Measurements from ENCODE around the gene NHERF1.

DNA sequence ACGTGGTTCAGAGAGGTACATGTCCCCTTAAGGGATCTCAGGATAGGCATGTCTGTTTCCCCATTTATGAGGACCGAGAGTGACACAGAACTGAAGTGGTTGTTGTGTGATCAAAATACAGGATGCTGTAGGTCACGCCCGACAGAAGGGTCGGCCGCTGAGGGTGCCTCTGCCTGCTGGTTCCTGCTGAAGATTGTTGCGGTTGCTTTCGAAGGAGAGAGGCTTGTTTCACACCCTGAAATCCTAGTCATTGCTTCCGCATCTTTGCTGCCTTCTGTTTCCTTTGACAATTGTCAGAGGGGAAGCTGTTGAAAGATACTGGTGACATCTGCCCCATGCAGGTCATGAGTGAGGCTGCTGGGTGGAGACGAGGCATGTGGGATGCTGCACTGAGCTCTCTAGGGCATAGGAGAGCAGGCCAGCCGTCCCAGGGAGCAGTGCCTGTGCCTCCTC is 31.5 kb downstream of the NHERF1 start:
- TF ChIP-seq, protein P1, sequence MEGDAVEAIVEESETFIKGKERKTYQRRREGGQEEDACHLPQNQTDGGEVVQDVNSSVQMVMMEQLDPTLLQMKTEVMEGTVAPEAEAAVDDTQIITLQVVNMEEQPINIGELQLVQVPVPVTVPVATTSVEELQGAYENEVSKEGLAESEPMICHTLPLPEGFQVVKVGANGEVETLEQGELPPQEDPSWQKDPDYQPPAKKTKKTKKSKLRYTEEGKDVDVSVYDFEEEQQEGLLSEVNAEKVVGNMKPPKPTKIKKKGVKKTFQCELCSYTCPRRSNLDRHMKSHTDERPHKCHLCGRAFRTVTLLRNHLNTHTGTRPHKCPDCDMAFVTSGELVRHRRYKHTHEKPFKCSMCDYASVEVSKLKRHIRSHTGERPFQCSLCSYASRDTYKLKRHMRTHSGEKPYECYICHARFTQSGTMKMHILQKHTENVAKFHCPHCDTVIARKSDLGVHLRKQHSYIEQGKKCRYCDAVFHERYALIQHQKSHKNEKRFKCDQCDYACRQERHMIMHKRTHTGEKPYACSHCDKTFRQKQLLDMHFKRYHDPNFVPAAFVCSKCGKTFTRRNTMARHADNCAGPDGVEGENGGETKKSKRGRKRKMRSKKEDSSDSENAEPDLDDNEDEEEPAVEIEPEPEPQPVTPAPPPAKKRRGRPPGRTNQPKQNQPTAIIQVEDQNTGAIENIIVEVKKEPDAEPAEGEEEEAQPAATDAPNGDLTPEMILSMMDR (IDR thresholded peaks at IDR 0.05; ENCODE audit: low read depth, low read length), result no peak
- no peak for TF ChIP-seq EZH2phosphoT487 (IDR thresholded peaks at IDR 0.05; ENCODE audit: low read depth)
